B cell (primary cell): ENCODE results near the gene TUBA4B.

Experiments used
- EZH2 ChIP-seq: IDR thresholded peaks from 2 replicates; pipeline ENCODE4 v1.6.1; 2012; ENCODE audit warnings: borderline replicate concordance, low read depth, mild to moderate bottlenecking, moderate library complexity, low read length; ENCODE audit not compliant: insufficient read depth, poor library complexity, severe bottlenecking
- TF ChIP-seq, protein P1 (sequence below): fragments of 200-600 bp; IDR thresholded peaks from one replicate; pipeline ENCODE4 v1.8.0; 2022; ENCODE audit warnings: antibody characterized with exemption, mild to moderate bottlenecking

DNA sequence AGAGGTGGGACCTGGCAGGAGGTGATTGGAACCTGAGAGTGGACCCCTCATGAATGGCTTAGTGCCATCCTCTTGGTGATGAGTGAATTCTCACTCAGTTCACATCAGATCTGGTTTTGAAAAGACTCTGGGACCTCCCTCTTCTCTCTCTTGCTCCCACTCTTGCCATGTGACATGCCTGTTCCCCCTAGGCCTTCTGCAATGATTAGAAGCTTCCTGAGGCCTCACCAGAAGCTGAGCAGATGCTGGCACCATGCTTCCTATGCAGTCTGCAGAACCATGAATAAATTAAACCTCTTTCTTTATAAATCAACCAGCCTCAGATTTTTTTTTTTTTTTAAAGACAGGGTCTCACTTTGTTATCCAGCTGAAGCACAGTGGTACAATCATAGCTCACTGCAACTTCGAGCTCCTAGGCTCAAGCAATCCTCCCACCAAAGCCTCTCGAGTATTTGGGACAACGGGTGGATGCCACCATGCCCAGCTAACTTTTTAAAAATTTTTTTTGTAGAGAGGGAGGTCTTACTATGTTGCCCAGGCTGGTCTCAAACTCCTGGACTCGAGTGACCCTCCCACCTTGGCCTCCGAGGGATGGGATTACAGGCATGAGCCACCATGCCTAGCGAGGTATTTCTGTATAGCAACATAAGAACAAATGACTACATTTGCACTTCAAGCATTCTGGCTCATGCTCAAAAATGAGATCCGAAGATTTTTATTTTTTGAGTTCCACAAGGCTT lies 48.4 kb upstream of the TUBA4B start:
- no peak for TF ChIP-seq EZH2
- TF ChIP-seq, protein P1, sequence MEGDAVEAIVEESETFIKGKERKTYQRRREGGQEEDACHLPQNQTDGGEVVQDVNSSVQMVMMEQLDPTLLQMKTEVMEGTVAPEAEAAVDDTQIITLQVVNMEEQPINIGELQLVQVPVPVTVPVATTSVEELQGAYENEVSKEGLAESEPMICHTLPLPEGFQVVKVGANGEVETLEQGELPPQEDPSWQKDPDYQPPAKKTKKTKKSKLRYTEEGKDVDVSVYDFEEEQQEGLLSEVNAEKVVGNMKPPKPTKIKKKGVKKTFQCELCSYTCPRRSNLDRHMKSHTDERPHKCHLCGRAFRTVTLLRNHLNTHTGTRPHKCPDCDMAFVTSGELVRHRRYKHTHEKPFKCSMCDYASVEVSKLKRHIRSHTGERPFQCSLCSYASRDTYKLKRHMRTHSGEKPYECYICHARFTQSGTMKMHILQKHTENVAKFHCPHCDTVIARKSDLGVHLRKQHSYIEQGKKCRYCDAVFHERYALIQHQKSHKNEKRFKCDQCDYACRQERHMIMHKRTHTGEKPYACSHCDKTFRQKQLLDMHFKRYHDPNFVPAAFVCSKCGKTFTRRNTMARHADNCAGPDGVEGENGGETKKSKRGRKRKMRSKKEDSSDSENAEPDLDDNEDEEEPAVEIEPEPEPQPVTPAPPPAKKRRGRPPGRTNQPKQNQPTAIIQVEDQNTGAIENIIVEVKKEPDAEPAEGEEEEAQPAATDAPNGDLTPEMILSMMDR, result no peak
